Inflammatory macrophage treated with lipopolysaccharide for 1 hour (primary cell): ENCODE measurements around the gene SLC29A3.
A peak's percentile ranks its signal among the peaks of the same experiment; 100 is the strongest.
"Not testable (repeated sequence)": the region's sequence is repeated elsewhere in the genome, so short reads cannot be mapped to it uniquely, and the experiment has no call there.

Experiments used
- DNase-seq, 2 donors: peaks; one replicate each; pipeline ENCODE4 v3.0.0-alpha.2; 2020 to 2022

The SLC29A3 gene

DNA sequence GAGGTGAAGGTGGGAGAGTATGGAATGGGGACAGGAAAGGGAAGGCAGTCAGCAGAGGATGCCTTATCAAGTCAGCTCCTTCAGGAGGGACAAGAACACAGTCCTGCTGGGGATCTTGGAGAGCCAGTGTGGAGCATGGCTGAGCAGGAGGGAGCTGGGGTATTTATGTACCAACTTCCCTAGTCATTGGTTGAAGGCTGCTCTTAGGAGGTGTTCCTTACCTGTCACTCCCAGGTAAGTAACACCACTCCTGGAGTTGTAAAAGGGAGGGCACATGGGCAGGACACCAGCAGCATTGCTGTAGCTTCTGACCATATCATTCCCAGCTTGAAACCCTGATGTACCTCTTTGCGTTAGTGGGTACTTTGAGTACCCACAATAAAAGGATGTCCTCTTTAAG, 29.8 kb downstream of the SLC29A3 start:
- DNase-seq, result no peak

DNA sequence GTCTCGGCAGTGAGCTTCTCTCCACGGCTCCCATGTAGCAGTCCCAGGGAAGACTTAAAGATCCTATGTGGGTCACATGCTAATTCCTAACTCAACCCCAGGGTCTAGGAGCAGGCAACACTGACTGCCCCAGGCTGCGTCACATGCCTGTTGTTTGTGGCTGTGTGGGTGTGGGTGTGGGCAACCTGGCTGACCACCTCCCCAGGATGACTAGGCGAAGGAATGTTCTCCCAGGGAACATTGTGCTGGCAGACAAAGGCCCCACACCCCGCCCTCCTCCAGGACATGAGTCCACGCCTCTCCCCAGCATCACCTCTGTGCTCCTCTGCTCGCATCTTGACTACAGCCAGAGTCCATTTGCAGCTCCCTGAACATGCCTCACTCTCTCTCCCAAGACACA, 30.3 kb downstream of the SLC29A3 start:
- no peak for DNase-seq

DNA sequence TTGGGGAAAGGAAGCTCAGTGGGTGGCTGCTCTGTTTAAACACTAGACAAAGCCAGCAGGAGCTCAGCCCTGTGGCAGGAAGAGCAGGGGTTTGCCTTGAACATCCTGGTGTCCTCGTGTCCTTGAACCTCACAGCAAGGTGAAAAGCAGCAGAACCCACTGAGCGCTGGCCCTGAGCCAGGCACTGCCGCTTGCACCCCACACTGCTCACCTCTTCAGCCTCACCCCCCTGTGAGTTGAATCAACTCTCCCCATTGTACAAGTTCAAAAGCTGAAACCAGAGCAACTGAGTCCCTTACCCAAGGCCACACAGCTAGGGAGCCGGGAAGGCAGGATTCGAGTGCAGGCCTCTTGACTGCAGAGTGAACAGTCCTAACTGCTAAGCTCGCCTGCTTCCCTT, 32.0 kb downstream of the SLC29A3 start:
- no peak for DNase-seq

DNA sequence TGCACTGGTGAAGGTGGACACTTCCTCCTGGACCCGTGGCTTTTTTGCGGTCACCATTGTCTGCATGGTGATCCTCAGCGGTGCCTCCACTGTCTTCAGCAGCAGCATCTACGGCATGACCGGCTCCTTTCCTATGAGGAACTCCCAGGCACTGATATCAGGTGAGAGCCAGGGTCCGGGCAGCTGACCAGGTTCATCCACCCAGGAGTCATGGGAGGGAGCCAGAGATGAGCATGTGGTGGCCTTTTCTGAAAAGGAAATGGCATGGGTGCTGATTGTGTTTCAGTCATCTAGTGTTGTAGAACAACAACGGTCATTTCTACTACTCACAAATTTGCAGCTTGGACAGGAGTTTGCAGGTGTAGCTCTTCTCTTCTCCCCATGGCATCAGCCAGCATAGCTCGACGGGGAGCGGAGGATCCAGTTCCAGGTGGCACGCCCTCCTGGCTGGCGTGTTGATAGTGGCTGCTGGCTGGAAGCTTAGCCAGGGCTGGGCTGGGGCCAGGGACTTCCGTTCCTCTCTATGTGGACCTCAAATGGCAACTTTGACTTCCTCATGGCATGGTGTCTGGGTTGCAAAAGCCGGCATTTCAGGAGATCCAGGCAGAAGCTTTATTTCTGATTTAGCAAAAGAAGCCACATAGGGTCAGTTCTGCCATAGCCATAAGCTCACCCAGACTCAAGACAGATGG, 32.7 kb downstream of the SLC29A3 start:
- peak in 1 of 2 donors; percentile 43 for DNase-seq

GRCh38 chr10:71353639-71354038, 34.6 kb downstream of the SLC29A3 start:
- no peak for DNase-seq

DNA sequence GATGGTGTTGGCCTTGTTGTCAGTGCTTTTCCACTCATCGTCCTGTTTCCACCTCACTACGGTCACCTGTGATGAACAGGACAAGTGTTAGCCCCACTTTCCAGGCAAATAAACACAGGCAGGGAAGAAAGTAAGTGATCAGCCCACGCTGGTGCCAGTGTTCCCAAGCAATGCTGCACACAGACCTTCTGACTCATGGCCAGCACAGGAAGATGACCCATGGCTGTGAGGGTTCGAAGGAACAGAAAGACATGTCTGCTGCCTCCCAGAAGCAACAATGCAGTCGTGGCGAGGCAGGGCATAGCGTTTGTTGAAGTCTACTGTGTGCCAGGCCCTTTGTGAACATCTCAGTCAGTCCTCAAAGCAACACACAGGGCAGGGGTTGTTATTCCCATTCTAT, 35.7 kb downstream of the SLC29A3 start:
- no peak for DNase-seq

DNA sequence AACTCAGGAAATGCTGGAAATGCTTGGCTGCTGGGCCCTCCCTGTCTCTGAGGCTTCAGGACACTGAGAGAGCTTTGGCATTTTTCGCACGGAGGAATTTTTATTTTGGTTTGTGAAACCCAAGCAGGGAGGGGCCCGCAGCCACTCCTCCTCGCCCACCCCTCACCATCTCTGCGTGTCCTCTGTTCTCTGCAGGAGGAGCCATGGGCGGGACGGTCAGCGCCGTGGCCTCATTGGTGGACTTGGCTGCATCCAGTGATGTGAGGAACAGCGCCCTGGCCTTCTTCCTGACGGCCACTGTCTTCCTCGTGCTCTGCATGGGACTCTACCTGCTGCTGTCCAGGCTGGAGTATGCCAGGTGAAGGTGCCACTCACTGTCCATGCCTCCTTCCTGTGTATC, 36.8 kb downstream of the SLC29A3 start:
- no peak for DNase-seq

DNA sequence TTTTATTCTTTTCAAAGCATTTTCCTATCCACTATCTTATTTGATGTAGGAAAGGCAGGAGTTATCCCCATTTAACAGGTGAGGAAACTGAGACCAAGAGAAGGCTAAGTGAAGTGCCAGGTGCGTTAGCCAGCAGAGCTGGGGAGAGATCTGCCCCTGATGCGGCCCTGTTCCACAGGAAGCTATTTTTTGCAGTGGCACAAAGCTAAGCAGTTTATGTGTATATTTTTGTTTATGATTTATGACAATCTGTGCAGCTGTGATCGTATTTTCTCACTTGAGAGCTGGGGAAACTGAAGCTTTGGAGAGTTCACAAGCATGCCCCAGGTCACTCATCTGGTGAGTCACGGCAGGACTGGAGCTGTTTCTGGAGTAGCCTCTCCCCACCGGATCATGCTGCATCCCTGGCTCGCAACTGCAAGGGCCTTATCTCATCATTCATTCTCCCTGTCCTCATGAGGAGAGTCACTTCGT, 38.8 kb downstream of the SLC29A3 start:
- no peak for DNase-seq

GRCh38 chr10:71358277-71358676, 39.2 kb downstream of the SLC29A3 start:
- DNase-seq, result no peak

GRCh38 chr10:71358906-71359305, 39.8 kb downstream of the SLC29A3 start:
- not testable (repeated sequence) for DNase-seq

GRCh38 chr10:71359364-71360046, 40.4 kb downstream of the SLC29A3 start:
- DNase-seq, result peak; percentile 89 to 97

DNA sequence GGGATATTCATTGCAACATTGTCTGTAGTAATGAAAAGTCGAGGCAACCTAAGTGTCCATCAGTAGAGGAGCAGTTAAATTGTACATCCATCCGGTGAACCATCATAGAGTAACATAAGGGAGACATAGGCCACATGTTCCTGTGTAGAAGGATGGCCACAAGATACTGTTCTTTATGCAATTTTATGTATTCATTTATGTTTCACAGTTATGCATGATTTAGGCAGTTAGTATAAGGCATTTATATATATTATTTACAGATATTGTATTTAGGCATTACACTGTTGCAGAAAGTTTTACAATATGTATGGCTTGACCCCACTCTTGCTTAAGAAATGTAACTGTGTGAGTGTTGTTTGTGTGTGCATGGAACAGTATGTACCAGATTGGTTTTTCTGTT, 41.7 kb downstream of the SLC29A3 start:
- DNase-seq, result no peak

GRCh38 chr10:71361581-71361980, 42.5 kb downstream of the SLC29A3 start:
- DNase-seq, result no peak

GRCh38 chr10:71362141-71362540, 43.1 kb downstream of the SLC29A3 start:
- no peak for DNase-seq

DNA sequence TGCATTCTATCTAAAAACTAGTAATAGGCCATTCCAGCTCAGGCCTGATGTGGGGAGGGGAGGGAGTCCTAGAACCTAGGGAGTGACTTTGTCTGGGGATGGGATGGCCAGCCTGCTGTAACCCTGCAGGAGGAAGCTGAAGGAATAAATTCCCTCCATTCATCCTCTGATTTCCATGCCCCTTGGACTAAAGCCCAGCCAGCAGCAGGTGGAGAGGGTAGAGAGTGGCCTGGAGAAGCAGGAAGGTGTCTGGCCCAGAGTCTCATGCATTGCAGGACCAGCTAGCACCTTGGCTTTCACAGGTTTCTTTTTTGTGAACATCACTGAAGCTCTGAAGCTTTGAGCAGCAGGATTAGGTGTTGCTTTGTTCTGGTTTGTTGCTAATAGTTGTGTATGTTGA, 44.9 kb downstream of the SLC29A3 start:
- no peak for DNase-seq

- DNase-seq, result no peak
These were observed 46.3 kb downstream of the SLC29A3 start for GRCh38 chr10:71365366-71365765.

GRCh38 chr10:71366690-71367089, 47.6 kb downstream of the SLC29A3 start:
- peak; percentile 74 to 88 for DNase-seq

- DNase-seq, result peak; percentile 81 to 93
These were observed 48.2 kb downstream of the SLC29A3 start for GRCh38 chr10:71367271-71367670.

GRCh38 chr10:71368176-71368575, 49.1 kb downstream of the SLC29A3 start:
- DNase-seq, result no peak

DNA sequence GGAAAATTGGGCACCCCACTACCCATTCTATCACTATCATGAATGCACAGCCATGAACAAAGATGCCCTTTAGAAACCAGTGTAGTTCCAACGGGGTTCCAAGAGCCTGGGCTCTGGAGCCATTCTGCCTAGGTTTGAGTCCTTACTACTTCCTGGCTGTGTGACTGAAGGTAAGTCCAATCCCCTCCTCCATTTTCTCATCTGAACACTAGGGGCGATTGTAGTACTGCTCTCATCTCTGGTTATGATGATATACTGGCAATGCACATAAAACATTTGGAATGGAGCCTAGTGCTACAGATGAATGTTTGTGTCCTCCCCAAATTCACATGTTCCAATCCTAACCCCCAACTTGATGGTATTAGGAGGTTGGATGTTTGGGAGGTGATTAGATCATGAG, 49.6 kb downstream of the SLC29A3 start:
- no peak for DNase-seq

GRCh38 chr10:71369602-71370001, 50.5 kb downstream of the SLC29A3 start:
- DNase-seq, result no peak

DNA sequence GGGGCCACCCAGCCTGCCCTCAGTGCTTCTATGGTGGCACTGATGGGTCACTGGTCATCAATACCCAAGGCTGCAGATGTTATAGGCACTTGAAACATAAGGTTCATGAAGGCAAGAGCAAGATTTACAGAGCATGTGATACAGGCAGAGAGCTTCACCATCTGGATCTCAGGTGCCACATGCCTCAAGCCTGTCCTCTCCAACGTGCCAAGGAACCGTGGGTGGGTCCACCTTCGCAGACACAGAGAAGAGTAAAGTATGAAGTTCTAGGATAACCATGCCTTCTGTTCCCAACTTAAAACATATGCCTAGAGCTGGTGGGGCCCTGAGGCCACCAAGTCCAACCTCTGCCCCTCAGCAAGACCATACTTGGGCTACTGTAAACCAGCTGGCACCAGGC, 51.0 kb downstream of the SLC29A3 start:
- no peak for DNase-seq

DNA sequence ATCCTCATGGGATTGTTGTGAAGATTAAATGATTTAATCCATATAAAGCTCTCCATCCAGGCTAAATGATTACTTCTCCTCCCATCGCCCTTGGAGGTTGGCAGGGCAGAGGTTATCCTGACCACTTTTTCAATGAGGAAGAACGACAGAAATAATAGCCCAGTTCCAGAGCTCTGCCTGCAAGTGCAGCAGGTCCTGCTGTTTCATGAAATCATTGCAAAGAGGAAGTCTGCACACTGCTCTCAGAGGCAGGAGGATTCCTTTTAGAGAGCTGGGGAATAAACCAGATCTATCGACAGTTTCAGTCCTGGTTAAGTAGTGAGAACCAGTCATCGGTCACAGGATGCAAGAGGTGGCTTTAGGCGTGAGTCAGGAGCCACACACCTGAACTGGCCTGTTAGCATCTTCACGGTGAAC, 52.7 kb downstream of the SLC29A3 start:
- DNase-seq, result peak; percentile 59 to 66

- peak; percentile 66 for DNase-seq
These were observed 53.9 kb downstream of the SLC29A3 start for GRCh38 chr10:71372882-71373495.
